Thoracic aorta (tissue), 2 donors: Measurements from ENCODE around the gene MYH10. TPM values are rescaled to one million over a fixed set of nuclear protein-coding genes. Genes with fewer than 3 reads are reported as not detected.

Source experiments
- ATAC-seq: fragments of 150-250 bp; one replicate; pipeline ENCODE4 v1.8.0; 2017; ENCODE audit warnings: low read depth; ENCODE audit not compliant: insufficient number of reproducible peaks, low FRiP score
- DNase-seq: peaks from one replicate; pipeline ENCODE4 v3.0.0-alpha.2; 2020; ENCODE audit warnings: low spot score
- H3K27ac ChIP-seq, 2 donors: fragments of 200-600 bp; sonication (generic); 1 replicate in 1 of 2; 2 replicates in 1 of 2; pipeline ENCODE4 v1.5.1; 2016; ENCODE audit warnings: mild to moderate bottlenecking in 2 of 2, moderate library complexity in 2 of 2
- H3K27me3 ChIP-seq: fragments of 200-600 bp; sonication (generic); replicated peaks from 2 replicates; pipeline ENCODE4 v1.6.0; 2016; ENCODE audit warnings: mild to moderate bottlenecking; ENCODE audit not compliant: insufficient read depth
- H3K36me3 ChIP-seq: fragments of 200-600 bp; sonication (generic); one replicate; pipeline ENCODE4 v1.5.1; 2016
- H3K4me1 ChIP-seq, 2 donors: fragments of 200-600 bp; sonication (generic); 1 replicate in 1 of 2; 2 replicates in 1 of 2; pipeline versions ENCODE4 v1.5.1 to v1.6.0; 2016; ENCODE audit warnings: low read depth in 2 of 2, mild to moderate bottlenecking in 1 of 2; ENCODE audit not compliant: control insufficient read depth in 1 of 2
- H3K4me3 ChIP-seq: fragments of 200-600 bp; sonication (generic); 2 replicates; pipeline ENCODE4 v1.5.1; 2016; ENCODE audit warnings: mild to moderate bottlenecking
- H3K9me3 ChIP-seq: fragments of 200-600 bp; sonication (generic); 2 replicates; pipeline ENCODE4 v1.5.1; 2016
- total RNA-seq, 2 donors: library from RNA; depleted of rRNA; stranded (reverse); fragments of >200 nt; gene quantifications; one replicate each; pipeline versions ENCODE4 v1.1.0 to v1.2.3, GENCODE V29; 2016
- TF ChIP-seq, protein P1 (sequence below): fragments of 200-600 bp; sonication (generic); IDR thresholded peaks from one replicate; pipeline ENCODE4 v1.5.1; 2019; ENCODE audit warnings: antibody characterized with exemption

The MYH10 gene
- total RNA-seq, 2 donors from 2014 or later, result 1,436 to 1,719 TPM

DNA sequence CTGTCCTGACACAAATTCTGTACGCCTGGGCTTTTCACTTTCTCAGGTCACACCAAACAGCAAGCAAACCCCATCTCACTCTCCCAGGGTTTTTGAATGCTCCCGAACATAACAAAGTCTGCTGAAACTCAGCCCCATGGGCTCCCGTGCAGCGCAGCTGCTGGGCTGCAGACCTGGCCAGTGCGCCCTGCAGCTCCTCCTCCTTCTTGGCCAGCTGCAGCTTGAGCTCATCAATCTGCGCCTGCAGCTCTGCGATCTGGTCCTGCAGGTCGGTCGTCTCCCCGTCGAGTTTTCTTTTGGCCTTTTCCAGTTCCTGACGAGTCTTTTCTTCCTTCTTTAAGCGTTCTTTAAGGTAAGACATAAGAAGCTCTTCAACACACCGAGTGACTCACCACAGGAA lies 124.4 kb downstream of the MYH10 start:
- DNase-seq, result no peak
- Histone ChIP-seq H3K27ac (peak overlapping the region; percentile 12 to 78), H3K9me3 (no peaks in the 10 kb centered on the region)

DNA sequence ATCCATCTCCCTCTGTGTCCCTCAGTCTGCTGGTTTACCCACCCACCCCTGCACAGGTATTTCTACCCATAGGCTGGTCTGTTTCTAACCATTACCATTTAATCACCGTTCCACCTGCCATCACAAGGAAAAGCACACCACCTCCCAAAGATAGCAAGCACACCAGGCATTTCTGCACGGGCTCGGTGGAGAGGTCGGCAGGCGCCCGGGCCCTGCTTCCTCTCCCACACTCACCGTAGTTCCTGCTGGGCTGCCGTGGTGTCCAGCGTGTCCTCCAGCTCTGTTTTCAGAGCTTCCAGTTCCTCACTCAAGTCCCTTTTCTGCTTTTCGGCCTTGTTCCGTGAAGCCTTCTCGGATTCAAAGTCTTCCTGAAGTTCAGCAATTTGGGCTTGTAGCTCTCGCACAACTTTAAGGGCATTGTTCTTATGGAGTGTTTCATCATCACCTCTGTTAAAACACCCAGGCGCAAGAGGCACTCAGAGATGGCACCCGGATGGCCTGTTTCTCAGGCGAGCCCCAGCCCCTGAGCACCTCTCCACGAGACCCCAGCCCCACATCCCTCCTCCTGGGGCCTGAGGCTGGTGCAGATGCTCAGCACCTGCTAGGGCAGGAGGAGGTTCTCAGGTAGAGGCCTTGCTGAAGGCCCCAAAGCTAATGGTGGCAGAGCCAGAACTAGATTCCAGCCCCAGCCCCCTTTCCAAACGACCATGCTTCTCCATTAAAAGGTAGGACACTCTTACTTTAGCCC lies 125.9 kb downstream of the MYH10 start:
- Histone ChIP-seq H3K27me3 (no peaks in the 10 kb centered on the region), H3K4me3 (no peak overlapping the region), H3K27ac (peak overlapping the region; percentile 69 to 78), H3K4me1 (peaks cover 14 to 66% of the 10 kb centered on the region in 2 donors), H3K36me3 (peaks cover 85% of the 10 kb centered on the region), H3K9me3 (no peaks in the 10 kb centered on the region)
- DNase-seq (no peak), ATAC-seq (no peak)
- TF ChIP-seq, protein P1, sequence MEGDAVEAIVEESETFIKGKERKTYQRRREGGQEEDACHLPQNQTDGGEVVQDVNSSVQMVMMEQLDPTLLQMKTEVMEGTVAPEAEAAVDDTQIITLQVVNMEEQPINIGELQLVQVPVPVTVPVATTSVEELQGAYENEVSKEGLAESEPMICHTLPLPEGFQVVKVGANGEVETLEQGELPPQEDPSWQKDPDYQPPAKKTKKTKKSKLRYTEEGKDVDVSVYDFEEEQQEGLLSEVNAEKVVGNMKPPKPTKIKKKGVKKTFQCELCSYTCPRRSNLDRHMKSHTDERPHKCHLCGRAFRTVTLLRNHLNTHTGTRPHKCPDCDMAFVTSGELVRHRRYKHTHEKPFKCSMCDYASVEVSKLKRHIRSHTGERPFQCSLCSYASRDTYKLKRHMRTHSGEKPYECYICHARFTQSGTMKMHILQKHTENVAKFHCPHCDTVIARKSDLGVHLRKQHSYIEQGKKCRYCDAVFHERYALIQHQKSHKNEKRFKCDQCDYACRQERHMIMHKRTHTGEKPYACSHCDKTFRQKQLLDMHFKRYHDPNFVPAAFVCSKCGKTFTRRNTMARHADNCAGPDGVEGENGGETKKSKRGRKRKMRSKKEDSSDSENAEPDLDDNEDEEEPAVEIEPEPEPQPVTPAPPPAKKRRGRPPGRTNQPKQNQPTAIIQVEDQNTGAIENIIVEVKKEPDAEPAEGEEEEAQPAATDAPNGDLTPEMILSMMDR, result no peak

More for the DNA sequence above, 124.4 kb downstream of the MYH10 start:
- peaks cover 76% of the 10 kb centered on the region for H3K36me3 ChIP-seq
- H3K4me3 ChIP-seq, result no peak overlapping the region
- no peaks in the 10 kb centered on the region for H3K27me3 ChIP-seq
- peaks cover 14 to 67% of the 10 kb centered on the region in 2 donors for H3K4me1 ChIP-seq
- no peak for ATAC-seq
- TF ChIP-seq, protein P1, result no peak

- no peaks in the 10 kb centered on the region for H3K27me3 ChIP-seq
- DNase-seq, result no peak
These were observed 126.7 kb downstream of the MYH10 start for GRCh38 chr17:8503807-8504206.

DNA sequence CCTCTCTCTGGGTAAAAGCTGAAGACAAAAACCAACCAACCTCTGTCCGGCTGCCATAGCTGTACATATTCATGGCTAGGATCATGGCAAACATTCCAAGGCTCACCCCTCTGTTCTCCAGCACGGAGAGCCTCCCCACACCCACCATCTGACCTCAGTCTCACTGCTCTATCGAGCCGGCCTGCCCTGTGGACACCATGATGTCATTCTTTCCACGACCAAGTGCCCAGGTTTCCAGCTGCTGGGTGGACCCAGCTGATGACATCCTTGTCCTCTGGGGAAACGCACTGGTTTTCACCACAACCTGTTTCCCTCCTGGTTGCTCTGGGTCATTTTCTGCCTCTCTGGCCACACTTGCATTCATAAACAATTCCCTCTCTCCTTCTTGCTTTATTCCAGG lies 127.2 kb downstream of the MYH10 start:
- peaks cover 14 to 60% of the 10 kb centered on the region in 2 donors for H3K4me1 ChIP-seq
- ATAC-seq (peak; percentile 50), DNase-seq (no peak)
- peaks cover 87% of the 10 kb centered on the region for H3K36me3 ChIP-seq
- H3K27me3 ChIP-seq, result no peaks in the 10 kb centered on the region
- H3K27ac ChIP-seq, result peak overlapping the region; percentile 69 to 78
- no peak overlapping the region for H3K4me3 ChIP-seq
- no peaks in the 10 kb centered on the region for H3K9me3 ChIP-seq
- TF ChIP-seq, protein P1, result no peak

More at GRCh38 chr17:8503807-8504206, 126.7 kb downstream of the MYH10 start:
- Histone ChIP-seq H3K4me3 (no peak overlapping the region), H3K4me1 (peaks cover 14 to 60% of the 10 kb centered on the region in 2 donors), H3K9me3 (no peaks in the 10 kb centered on the region), H3K27ac (peak overlapping the region; percentile 69 to 78), H3K36me3 (peaks cover 87% of the 10 kb centered on the region)
- ATAC-seq, result no peak
- TF ChIP-seq, protein P1, result no peak

DNA sequence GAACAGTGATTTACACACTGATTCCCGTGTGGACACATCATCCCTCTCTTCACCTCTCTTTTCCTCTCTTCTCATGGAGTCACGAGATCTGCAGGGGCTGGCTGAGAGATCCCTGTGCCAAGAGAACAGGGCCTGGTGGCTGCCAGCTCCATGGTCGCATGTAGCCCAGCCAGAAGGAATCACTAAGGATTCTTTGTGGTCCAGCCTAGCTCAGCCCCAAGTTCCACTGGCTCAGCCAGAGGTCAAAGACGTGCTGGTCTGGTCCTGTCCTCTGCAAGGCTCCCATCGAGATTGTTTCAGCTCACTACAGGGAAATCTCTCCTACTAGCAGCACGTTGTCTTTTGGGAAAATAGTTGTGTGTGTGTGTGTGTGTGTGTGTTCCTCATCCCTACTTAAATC lies 128.4 kb downstream of the MYH10 start:
- Histone ChIP-seq H3K4me3 (no peak overlapping the region), H3K4me1 (peaks cover 14 to 54% of the 10 kb centered on the region in 2 donors), H3K27me3 (no peaks in the 10 kb centered on the region), H3K9me3 (no peaks in the 10 kb centered on the region), H3K27ac (peak overlapping the region; percentile 35 to 69), H3K36me3 (peaks cover 79% of the 10 kb centered on the region)
- ATAC-seq (no peak), DNase-seq (no peak)
- TF ChIP-seq, protein P1, result no peak
